ENCODE results near the gene DISP3.

Gene DISP3

DNA sequence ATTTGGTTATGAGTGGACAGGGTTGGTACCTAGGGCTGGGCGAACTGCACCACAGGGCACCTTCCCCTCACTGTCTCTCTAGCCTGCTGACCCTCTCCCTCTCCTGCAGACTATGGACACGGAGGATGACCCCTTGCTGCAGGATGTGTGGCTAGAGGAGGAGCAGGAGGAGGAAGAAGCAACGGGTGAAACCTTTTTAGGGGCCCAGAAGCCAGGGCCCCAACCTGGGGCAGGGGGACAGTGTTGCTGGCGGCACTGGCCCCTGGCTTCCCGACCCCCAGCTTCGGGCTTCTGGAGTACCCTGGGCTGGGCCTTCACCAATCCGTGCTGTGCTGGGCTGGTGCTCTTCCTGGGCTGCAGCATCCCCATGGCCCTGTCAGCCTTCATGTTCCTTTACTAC, 21.9 kb downstream of the DISP3 start:
- TF ChIP-seq MYC (IDR thresholded peaks at IDR 0.05; ENCODE audit: low read depth, low read length) = no peak
- TF ChIP-seq, protein P1, sequence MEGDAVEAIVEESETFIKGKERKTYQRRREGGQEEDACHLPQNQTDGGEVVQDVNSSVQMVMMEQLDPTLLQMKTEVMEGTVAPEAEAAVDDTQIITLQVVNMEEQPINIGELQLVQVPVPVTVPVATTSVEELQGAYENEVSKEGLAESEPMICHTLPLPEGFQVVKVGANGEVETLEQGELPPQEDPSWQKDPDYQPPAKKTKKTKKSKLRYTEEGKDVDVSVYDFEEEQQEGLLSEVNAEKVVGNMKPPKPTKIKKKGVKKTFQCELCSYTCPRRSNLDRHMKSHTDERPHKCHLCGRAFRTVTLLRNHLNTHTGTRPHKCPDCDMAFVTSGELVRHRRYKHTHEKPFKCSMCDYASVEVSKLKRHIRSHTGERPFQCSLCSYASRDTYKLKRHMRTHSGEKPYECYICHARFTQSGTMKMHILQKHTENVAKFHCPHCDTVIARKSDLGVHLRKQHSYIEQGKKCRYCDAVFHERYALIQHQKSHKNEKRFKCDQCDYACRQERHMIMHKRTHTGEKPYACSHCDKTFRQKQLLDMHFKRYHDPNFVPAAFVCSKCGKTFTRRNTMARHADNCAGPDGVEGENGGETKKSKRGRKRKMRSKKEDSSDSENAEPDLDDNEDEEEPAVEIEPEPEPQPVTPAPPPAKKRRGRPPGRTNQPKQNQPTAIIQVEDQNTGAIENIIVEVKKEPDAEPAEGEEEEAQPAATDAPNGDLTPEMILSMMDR (IDR thresholded peaks at IDR 0.05; ENCODE audit: low read depth, low read length) = no peak
- TF ChIP-seq, protein P2, sequence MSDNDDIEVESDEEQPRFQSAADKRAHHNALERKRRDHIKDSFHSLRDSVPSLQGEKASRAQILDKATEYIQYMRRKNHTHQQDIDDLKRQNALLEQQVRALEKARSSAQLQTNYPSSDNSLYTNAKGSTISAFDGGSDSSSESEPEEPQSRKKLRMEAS (IDR thresholded peaks at IDR 0.05; ENCODE audit: low read depth, low read length) = no peak
- H3K4me3 ChIP-seq (ENCODE audit: low read depth, low read length) = no peak overlapping the region
- no peak for DNase-seq (ENCODE audit: low read depth)

DNA sequence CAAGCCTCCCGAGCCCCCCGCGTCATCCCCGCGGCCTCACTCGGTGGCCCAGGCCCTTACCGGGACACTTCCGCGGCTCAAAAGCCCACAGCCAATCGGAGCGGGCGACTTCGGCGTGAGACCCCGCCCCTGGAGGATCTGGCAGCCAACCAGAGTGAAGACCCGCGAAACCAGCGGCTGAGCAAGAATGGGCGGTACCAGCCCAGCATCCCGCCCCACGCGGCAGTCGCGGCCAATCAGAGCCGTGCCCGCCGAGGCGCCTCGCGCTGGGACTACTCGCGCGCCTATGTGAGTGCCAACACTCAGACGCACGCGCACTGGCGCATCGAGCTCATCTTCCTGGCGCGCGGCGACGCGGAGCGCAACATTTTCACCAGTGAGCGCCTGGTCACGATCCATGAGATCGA, 22.5 kb downstream of the DISP3 start:
- no peak for DNase-seq (ENCODE audit: low read depth)
- TF ChIP-seq, protein P2 (IDR thresholded peaks at IDR 0.05; ENCODE audit: low read depth, low read length) = no peak

DNA sequence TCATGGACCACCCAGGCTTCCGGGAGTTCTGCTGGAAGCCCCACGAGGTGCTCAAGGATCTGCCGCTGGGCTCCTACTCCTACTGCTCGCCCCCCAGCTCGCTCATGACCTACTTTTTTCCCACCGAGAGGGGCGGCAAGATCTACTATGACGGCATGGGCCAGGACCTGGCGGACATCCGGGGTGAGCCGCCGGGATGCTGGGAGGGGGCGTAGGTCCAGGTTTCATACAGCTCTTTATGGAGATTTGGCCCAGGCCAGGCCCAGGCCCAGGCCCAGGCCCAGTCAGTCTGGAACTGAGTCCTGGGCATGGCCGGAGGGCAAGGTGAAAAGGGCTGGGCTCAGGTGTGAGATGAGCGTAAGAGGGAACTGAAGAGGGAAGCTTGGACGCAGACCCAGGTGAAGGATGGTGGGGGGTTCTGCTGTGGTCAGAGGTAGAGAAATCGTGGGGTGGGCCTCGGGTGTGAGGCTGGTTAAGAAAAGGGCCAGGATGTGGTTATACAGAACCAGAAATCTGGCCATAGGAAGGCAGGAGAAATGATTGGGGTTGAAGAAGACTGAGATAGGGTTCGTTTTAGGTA, 23.0 kb downstream of the DISP3 start:
- H3K4me3 ChIP-seq (ENCODE audit: low read depth, low read length) = no peak overlapping the region
- no peak for DNase-seq (ENCODE audit: low read depth)
- TF ChIP-seq POLR2A (IDR thresholded peaks at IDR 0.05; ENCODE audit: extremely low read depth, insufficient read length) (no peak), MYC (IDR thresholded peaks at IDR 0.05; ENCODE audit: low read depth, low read length) (no peak)
- TF ChIP-seq, protein P2 (IDR thresholded peaks at IDR 0.05; ENCODE audit: low read depth, low read length) = no peak
- TF ChIP-seq, protein P1 (IDR thresholded peaks at IDR 0.05; ENCODE audit: low read depth, low read length) = no peak

More for the DNA sequence above, 22.5 kb downstream of the DISP3 start:
- H3K4me3 ChIP-seq (ENCODE audit: low read depth, low read length) = no peak overlapping the region

DNA sequence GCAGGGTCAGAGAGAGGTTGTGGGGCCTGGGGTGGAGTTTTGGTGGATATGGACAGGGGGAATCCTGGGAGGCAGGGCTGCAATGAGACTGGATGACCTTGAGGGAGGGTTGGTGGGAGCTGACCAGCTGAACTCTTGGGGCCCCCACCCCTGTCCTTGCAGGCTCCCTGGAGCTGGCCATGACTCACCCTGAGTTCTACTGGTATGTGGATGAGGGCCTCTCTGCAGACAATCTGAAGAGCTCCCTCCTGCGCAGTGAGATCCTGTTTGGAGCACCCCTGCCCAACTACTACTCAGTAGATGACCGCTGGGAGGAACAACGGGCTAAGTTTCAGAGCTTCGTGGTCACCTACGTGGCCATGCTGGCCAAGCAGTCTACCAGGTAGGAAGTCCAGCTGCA, 23.6 kb downstream of the DISP3 start:
- TF ChIP-seq, protein P1 (IDR thresholded peaks at IDR 0.05; ENCODE audit: low read depth, low read length) = no peak
- no peak for TF ChIP-seq POLR2A (IDR thresholded peaks at IDR 0.05; ENCODE audit: extremely low read depth, insufficient read length)
- TF ChIP-seq, protein P2 (IDR thresholded peaks at IDR 0.05; ENCODE audit: low read depth, low read length) = no peak
- no peak for TF ChIP-seq MYC (IDR thresholded peaks at IDR 0.05; ENCODE audit: low read depth, low read length)
- H3K4me3 ChIP-seq (ENCODE audit: low read depth, low read length) = no peak overlapping the region
- no peak for DNase-seq (ENCODE audit: low read depth)

DNA sequence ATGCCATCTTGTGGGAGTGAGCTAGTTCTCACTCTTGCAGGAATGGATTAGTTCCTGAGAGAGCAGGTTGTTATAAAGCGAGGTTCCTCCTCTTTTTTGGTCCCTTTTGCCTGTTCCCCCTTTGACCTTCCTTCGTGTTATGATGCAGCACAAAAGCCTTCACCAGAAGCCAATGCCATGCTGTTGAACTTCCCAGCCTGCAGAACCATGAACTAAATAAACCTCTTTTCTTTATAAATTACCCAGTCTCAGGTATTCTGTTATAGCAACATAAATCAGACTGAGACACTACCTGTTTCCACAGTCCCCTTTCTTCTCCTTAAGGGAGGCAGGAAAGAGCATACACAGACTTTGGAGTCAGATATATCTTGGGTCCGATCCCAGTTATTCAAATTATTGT, 25.6 kb downstream of the DISP3 start:
- no peak for DNase-seq (ENCODE audit: low read depth)

More for the DNA sequence above, 25.6 kb downstream of the DISP3 start:
- TF ChIP-seq, protein P2 (IDR thresholded peaks at IDR 0.05; ENCODE audit: low read depth, low read length) = no peak
- TF ChIP-seq POLR2A (IDR thresholded peaks at IDR 0.05; ENCODE audit: extremely low read depth, insufficient read length) (no peak), MYC (IDR thresholded peaks at IDR 0.05; ENCODE audit: low read depth, low read length) (no peak)
- TF ChIP-seq, protein P1 (IDR thresholded peaks at IDR 0.05; ENCODE audit: low read depth, low read length) = no peak
- H3K4me3 ChIP-seq (ENCODE audit: low read depth, low read length) = no peak overlapping the region

All from NB4 (cell line).